Dermis lymphatic vessel endothelial cell (primary cell): Measurements from ENCODE around the gene USF3. TPM values are rescaled to one million over a fixed set of nuclear protein-coding genes. Genes with fewer than 3 reads are reported as not detected.

Source experiments
- total RNA-seq: library from RNA; depleted of rRNA; stranded (reverse); fragments of >200 nt; gene quantifications from 2 replicates; pipeline ENCODE4 v1.2.1, GENCODE V29; 2014

USF3 gene, protein sequence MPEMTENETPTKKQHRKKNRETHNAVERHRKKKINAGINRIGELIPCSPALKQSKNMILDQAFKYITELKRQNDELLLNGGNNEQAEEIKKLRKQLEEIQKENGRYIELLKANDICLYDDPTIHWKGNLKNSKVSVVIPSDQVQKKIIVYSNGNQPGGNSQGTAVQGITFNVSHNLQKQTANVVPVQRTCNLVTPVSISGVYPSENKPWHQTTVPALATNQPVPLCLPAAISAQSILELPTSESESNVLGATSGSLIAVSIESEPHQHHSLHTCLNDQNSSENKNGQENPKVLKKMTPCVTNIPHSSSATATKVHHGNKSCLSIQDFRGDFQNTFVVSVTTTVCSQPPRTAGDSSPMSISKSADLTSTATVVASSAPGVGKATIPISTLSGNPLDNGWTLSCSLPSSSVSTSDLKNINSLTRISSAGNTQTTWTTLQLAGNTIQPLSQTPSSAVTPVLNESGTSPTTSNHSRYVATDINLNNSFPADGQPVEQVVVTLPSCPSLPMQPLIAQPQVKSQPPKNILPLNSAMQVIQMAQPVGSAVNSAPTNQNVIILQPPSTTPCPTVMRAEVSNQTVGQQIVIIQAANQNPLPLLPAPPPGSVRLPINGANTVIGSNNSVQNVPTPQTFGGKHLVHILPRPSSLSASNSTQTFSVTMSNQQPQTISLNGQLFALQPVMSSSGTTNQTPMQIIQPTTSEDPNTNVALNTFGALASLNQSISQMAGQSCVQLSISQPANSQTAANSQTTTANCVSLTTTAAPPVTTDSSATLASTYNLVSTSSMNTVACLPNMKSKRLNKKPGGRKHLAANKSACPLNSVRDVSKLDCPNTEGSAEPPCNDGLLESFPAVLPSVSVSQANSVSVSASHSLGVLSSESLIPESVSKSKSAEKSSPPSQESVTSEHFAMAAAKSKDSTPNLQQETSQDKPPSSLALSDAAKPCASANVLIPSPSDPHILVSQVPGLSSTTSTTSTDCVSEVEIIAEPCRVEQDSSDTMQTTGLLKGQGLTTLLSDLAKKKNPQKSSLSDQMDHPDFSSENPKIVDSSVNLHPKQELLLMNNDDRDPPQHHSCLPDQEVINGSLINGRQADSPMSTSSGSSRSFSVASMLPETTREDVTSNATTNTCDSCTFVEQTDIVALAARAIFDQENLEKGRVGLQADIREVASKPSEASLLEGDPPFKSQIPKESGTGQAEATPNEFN (N-terminal part only)
- 7.0 and 7.2 TPM in 2 replicates for total RNA-seq

DNA sequence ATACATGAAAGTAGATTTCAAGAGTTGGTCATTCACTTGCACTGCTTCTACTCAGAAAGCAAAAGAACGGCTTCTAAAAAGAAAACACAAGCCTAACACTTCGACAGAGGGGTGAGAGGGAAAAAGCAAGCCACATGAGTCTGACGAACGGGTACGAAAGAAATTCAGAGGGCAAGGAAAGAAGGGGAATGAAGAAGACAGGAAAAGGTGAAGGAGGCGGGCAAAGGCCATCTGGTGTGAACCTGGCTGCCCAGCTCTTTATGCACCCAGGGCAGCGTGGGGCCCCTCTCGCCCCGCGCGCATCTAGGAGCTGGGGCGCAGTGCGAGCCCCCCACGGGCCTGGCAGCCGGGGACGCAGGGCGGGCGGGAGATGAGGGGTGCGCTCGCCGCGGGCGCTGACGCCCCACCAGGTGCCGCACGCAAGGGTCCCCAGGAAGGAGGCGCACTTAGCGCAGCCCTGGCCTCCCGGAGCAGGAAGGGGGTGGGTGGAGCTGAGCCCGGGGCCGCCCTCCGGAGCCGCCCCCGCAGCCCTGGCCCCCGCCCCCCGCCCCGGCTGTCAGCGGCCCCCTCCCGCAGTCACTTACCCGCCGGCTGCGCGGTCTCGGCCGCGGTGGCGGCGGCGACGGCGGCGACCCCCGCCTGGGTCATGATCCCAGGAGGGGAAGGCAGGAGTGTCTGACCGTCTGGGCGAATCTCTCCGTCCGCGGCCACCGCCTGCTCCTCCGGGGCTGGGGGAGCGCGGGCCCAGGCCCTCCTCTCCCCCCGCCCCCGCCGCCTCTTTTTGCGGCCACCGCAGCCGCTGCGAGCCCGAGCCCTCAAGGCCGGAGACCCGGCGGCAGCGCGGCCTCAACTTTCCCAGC lies at the start of gene USF3:
Gene USF3 (minus strand): TSS at position 857 of the 860 bp plus-strand sequence. CDS start 21,764 bp downstream, outside the sequence.

DNA sequence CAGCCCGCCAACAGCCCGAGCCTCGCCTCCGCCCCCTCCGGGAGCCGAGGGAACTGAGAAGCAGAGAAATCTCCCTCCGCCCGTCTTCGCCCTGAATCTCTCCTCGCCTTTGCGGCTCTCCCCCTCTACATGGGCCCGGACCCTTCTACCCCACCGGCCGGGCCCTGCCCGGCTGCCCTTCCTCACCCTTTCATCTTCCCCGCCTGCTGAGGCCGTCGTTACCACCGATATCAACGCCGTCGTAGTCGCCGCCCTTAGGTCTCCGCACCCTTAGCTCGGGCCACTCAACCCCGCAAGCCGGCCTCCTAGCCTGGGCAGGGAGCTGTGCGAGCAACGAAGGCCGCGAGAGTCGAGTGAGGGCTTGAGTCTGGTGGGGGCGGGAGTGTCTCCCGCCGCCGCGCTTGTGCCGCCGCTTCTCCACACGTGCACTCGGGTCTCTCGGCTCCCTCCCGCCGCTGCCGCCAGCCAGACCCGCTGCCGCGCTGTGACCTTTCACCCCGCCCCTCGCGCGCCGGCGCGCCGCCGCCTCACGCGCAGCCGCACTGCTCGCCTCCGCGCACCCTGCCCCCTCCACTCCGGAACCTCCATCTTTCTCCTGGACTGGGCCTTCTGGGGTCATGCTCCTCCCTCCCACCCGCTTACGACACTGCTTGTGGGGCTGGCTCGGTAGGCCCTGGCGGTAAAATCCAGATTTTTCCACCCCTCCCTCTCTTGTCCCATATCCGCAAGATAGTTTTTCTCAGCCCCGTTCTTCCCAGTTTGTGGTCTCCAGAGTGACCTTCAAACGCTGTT lies 49.5 kb upstream of the USF3 start, which contains the start of gene NAA50:
Gene NAA50 (minus strand): TSS at position 494 of the 792 bp plus-strand sequence. CDS start 300 bp downstream, at position 194.

Other genes starting within 250 kb of the USF3 start
- 4.7 and 8.2 TPM in 2 replicates for gene SPICE1, start 181.5 kb downstream of the USF3 start, total RNA-seq
- gene SIDT1, start 164.1 kb downstream of the USF3 start, total RNA-seq, result 0.09 TPM in 1 of 2 replicates, not detected in the other
- gene NAA50, start 49.6 kb upstream of the USF3 start, total RNA-seq, result 142 and 154 TPM in 2 replicates
- 102 and 163 TPM in 2 replicates for gene ATP6V1A, start 50.4 kb upstream of the USF3 start, total RNA-seq
- gene GRAMD1C, start 142.1 kb upstream of the USF3 start, total RNA-seq, result 26.9 and 30.3 TPM in 2 replicates